ENCODE results near the gene HTR3B. TPM values are rescaled to one million over a fixed set of nuclear protein-coding genes. Genes with fewer than 3 reads are reported as not detected.
A peak's percentile ranks its signal among the peaks of the same experiment; 100 is the strongest.

Gene HTR3B
- polyA plus RNA-seq, 3 donors: 0.04 to 0.14 TPM; not detected in 1

GRCh38 chr11:113956986-113957385 is 52.4 kb downstream of the HTR3B start:
- peaks cover 0 to 1% (median 0%) of the 10 kb centered on the region in 7 donors for H3K9me3 Mint-ChIP-seq

GRCh38 chr11:113960702-113961330 is 56.2 kb downstream of the HTR3B start:
- Mint-ChIP-seq H3K9me3 (peaks cover 0 to 3% (median 0%) of the 10 kb centered on the region in 7 donors), H3K4me3 (peak overlapping the region; percentile 18 to 78), H3K27me3 (ENCODE audit: low read depth in 3 of 3) (peaks cover 2% of the 10 kb centered on the region in 3 donors), H3K36me3 (no peaks in the 10 kb centered on the region), H3K27ac (no peak overlapping the region), H3K4me1 (peaks cover 35% of the 10 kb centered on the region)
- Histone ChIP-seq H3K36me3 (replicated peaks in 1 of 2; ENCODE audit: control insufficient read depth in 1 of 2, insufficient read depth in 2 of 2, low read length in 2 of 2) (no peaks in the 10 kb centered on the region), H3K27me3 (ENCODE audit: control insufficient read depth in 2 of 2, insufficient read depth in 2 of 2, low read length in 2 of 2) (no peaks in the 10 kb centered on the region), H3K9me3 (replicated peaks in 1 of 2; ENCODE audit: control insufficient read depth in 1 of 2, insufficient read depth in 1 of 2, low read length in 2 of 2) (no peaks in the 10 kb centered on the region), H2AFZ (ENCODE audit: insufficient read depth, low read depth, low read length, poor library complexity, severe bottlenecking) (peak overlapping the region; percentile 60), H3K79me2 (ENCODE audit: insufficient read depth, low read length) (no peaks in the 10 kb centered on the region), H3K4me1 (ENCODE audit: control insufficient read depth in 1 of 2, insufficient read depth in 2 of 2, low read length in 2 of 2) (peaks cover 16 to 17% of the 10 kb centered on the region in 2 donors), H3K27ac (ENCODE audit: low read depth in 1 of 2, low read length in 2 of 2) (no peak overlapping the region), H4K20me1 (ENCODE audit: insufficient read depth, low read length) (no peaks in the 10 kb centered on the region), H3K4me3 (replicated peaks in 1 of 3; ENCODE audit: low read depth in 2 of 3, low read length in 3 of 3) (peak overlapping the region in 1 of 3 experiments; percentile 4), H3K9ac (ENCODE audit: insufficient read depth, low read length, poor library complexity, severe bottlenecking) (peak overlapping the region; percentile 10), H3K4me2 (replicated peaks; ENCODE audit: extremely low read depth, low read length, poor library complexity, severe bottlenecking) (peak overlapping the region; percentile 18)
- WGBS (ENCODE audit: insufficient coverage): 10% methylated on average over 9 of the region's 9 CpGs
- TF ChIP-seq, protein P1, sequence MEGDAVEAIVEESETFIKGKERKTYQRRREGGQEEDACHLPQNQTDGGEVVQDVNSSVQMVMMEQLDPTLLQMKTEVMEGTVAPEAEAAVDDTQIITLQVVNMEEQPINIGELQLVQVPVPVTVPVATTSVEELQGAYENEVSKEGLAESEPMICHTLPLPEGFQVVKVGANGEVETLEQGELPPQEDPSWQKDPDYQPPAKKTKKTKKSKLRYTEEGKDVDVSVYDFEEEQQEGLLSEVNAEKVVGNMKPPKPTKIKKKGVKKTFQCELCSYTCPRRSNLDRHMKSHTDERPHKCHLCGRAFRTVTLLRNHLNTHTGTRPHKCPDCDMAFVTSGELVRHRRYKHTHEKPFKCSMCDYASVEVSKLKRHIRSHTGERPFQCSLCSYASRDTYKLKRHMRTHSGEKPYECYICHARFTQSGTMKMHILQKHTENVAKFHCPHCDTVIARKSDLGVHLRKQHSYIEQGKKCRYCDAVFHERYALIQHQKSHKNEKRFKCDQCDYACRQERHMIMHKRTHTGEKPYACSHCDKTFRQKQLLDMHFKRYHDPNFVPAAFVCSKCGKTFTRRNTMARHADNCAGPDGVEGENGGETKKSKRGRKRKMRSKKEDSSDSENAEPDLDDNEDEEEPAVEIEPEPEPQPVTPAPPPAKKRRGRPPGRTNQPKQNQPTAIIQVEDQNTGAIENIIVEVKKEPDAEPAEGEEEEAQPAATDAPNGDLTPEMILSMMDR (IDR thresholded peaks at IDR 0.05): no peak
- no peak for DNase-seq
- intact Hi-C loops (cut with micrococcal nuclease): no loop called here

More at GRCh38 chr11:113956986-113957385, 52.4 kb downstream of the HTR3B start:
- no peaks in the 10 kb centered on the region for H3K27me3 ChIP-seq (ENCODE audit: control insufficient read depth in 2 of 2, insufficient read depth in 2 of 2, low read length in 2 of 2)
- H3K36me3 ChIP-seq (replicated peaks in 1 of 2; ENCODE audit: control insufficient read depth in 1 of 2, insufficient read depth in 2 of 2, low read length in 2 of 2): no peaks in the 10 kb centered on the region
- H3K4me1 ChIP-seq (ENCODE audit: control insufficient read depth in 1 of 2, insufficient read depth in 2 of 2, low read length in 2 of 2): peaks cover 28 to 29% of the 10 kb centered on the region in 2 donors
- no peak for DNase-seq
- Mint-ChIP-seq H3K36me3 (no peaks in the 10 kb centered on the region), H3K27me3 (ENCODE audit: low read depth in 3 of 3) (peaks cover 0 to 6% (median 2%) of the 10 kb centered on the region in 3 donors), H3K4me3 (no peak overlapping the region), H3K27ac (peak overlapping the region in 1 of 7 donors; percentile 19), H3K4me1 (peaks cover 37% of the 10 kb centered on the region)
- H4K20me1 ChIP-seq (ENCODE audit: insufficient read depth, low read length): no peaks in the 10 kb centered on the region
- TF ChIP-seq, protein P1 (IDR thresholded peaks at IDR 0.05): no peak
- no peaks in the 10 kb centered on the region for H3K79me2 ChIP-seq (ENCODE audit: insufficient read depth, low read length)
- no peak overlapping the region for H3K9ac ChIP-seq (ENCODE audit: insufficient read depth, low read length, poor library complexity, severe bottlenecking)
- no peak overlapping the region for H3K4me3 ChIP-seq (replicated peaks in 1 of 3; ENCODE audit: low read depth in 2 of 3, low read length in 3 of 3)
- intact Hi-C loops (cut with micrococcal nuclease): no loop called here
- 87% methylated on average over 7 of the region's 9 CpGs for WGBS (ENCODE audit: insufficient coverage)
- no peak overlapping the region for H3K27ac ChIP-seq (ENCODE audit: low read depth in 1 of 2, low read length in 2 of 2)
- H3K4me2 ChIP-seq (replicated peaks; ENCODE audit: extremely low read depth, low read length, poor library complexity, severe bottlenecking): no peak overlapping the region
- no peaks in the 10 kb centered on the region for H3K9me3 ChIP-seq (replicated peaks in 1 of 2; ENCODE audit: control insufficient read depth in 1 of 2, insufficient read depth in 1 of 2, low read length in 2 of 2)
- H2AFZ ChIP-seq (ENCODE audit: insufficient read depth, low read depth, low read length, poor library complexity, severe bottlenecking): no peak overlapping the region

Measured in CD14-positive monocyte (primary cell).